SK-MEL-5 (cell line): ENCODE results near the gene DMD. TPM values are rescaled to one million over a fixed set of nuclear protein-coding genes. Genes with fewer than 3 reads are reported as not detected.
A peak's percentile ranks its signal among the peaks of the same experiment; 100 is the strongest.
"Not testable (repeated sequence)": the region's sequence is repeated elsewhere in the genome, so short reads cannot be mapped to it uniquely, and the experiment has no call there.

ENCODE experiments used
- DNase-seq: peaks from one replicate; pipeline ENCODE4 v3.0.0-alpha.2; 2016; ENCODE audit warnings: low read depth, low spot score
- in situ Hi-C: cut with HindIII; loops from 2 replicates; pipeline ENCODE4 v1.10.0; 2016; ENCODE audit warnings: low sequenced_read_pairs, high pct_unique_total_duplicates, low pct_unique_long_range_greater_than_20kb
- total RNA-seq: library from RNA; depleted of rRNA; stranded (reverse); fragments of >200 nt; shearing (Covaris generic); gene quantifications from 2 replicates; pipeline ENCODE4 v1.2.3, GENCODE V29; 2014

The DMD gene
- total RNA-seq, 1 experiment from 2014 or later, result 12.9 TPM

GRCh38 chrX:33086886-33087285, 124.5 kb downstream of the DMD start:
- in situ Hi-C loops, result no loop called here
- DNase-seq, result peak; percentile 28

- in situ Hi-C loops, result no loop called here
- DNase-seq, result no peak
Measured at GRCh38 chrX:33082371-33082770, 129.0 kb downstream of the DMD start.

- DNase-seq, result no peak
- in situ Hi-C loops, result no loop called here
Measured at GRCh38 chrX:33078273-33078672, 133.1 kb downstream of the DMD start.

- in situ Hi-C loops, result not testable (repeated sequence)
Measured at GRCh38 chrX:33073660-33074059, 137.7 kb downstream of the DMD start.

GRCh38 chrX:33065415-33065814, 145.9 kb downstream of the DMD start:
- DNase-seq, result peak; percentile 28
- in situ Hi-C loops, result no loop called here

More at GRCh38 chrX:33073660-33074059, 137.7 kb downstream of the DMD start:
- not testable (repeated sequence) for DNase-seq

GRCh38 chrX:33062041-33062440, 149.3 kb downstream of the DMD start:
- peak; percentile 14 for DNase-seq
- in situ Hi-C loops, result no loop called here

- no peak for DNase-seq
- in situ Hi-C loops, result no loop called here
Measured at GRCh38 chrX:33053001-33053400, 158.3 kb downstream of the DMD start.

GRCh38 chrX:33045882-33046281, 165.5 kb downstream of the DMD start:
- in situ Hi-C loops, result no loop called here

GRCh38 chrX:33045245-33045644, 166.1 kb downstream of the DMD start:
- in situ Hi-C loops, result no loop called here
- no peak for DNase-seq

More at GRCh38 chrX:33045882-33046281, 165.5 kb downstream of the DMD start:
- DNase-seq, result no peak

GRCh38 chrX:33041141-33041540, 170.2 kb downstream of the DMD start:
- in situ Hi-C loops, result no loop called here
- DNase-seq, result no peak

GRCh38 chrX:33032700-33033099, 178.6 kb downstream of the DMD start:
- in situ Hi-C loops, result no loop called here
- no peak for DNase-seq

- DNase-seq, result no peak
- in situ Hi-C loops, result no loop called here
Measured at GRCh38 chrX:33014949-33015348, 196.4 kb downstream of the DMD start.

GRCh38 chrX:33014086-33014485, 197.3 kb downstream of the DMD start:
- DNase-seq, result no peak
- in situ Hi-C loops, result no loop called here

- in situ Hi-C loops, result no loop called here
- DNase-seq, result peak; percentile 91
Measured at GRCh38 chrX:33001107-33001506, 210.2 kb downstream of the DMD start.

- no peak for DNase-seq
- in situ Hi-C loops, result no loop called here
Measured at GRCh38 chrX:32998776-32999175, 212.6 kb downstream of the DMD start.

- DNase-seq, result no peak
- in situ Hi-C loops, result no loop called here
Measured at GRCh38 chrX:32995427-32995826, 215.9 kb downstream of the DMD start.

- in situ Hi-C loops, result no loop called here
- DNase-seq, result no peak
Measured at GRCh38 chrX:32987142-32987541, 224.2 kb downstream of the DMD start.

GRCh38 chrX:32985544-32985943, 225.8 kb downstream of the DMD start:
- in situ Hi-C loops, result no loop called here
- no peak for DNase-seq

- in situ Hi-C loops, result no loop called here
- peak; percentile 76 for DNase-seq
Measured at GRCh38 chrX:32966821-32967355, 244.5 kb downstream of the DMD start.

GRCh38 chrX:32954125-32954524, 257.2 kb downstream of the DMD start:
- in situ Hi-C loops, result no loop called here
- no peak for DNase-seq
